Measurements from ENCODE around the gene CYREN. TPM values are rescaled to one million over a fixed set of nuclear protein-coding genes. Genes with fewer than 3 reads are reported as not detected.

Gene CYREN
- total and polyA plus RNA-seq, 7 donors = 20.6 to 61.2 (median 28.1) TPM

GRCh38 chr7:135197906-135198655 is 27.6 kb upstream of the CYREN start:
- Histone ChIP-seq H3K4me3 (no peak overlapping the region), H3K9me3 (no peaks in the 10 kb centered on the region), H3K4me1 (peaks cover 6% of the 10 kb centered on the region), H3K27ac (no peak overlapping the region), H3K27me3 (ENCODE audit: insufficient read depth in 3 of 3, low read length in 2 of 3) (no peaks in the 10 kb centered on the region), H3K36me3 (ENCODE audit: insufficient read depth in 1 of 2, low read depth in 1 of 2) (peaks cover 10 to 99% of the 10 kb centered on the region in 2 donors)
- WGBS, 3 donors = 90 to 94% (median 93%) methylated on average over 15 of the region's 15 CpGs
- intact Hi-C loops (cut with DNase I) = no loop called here
- ATAC-seq = no peak
- no peak for DNase-seq
- TF ChIP-seq CTCF (IDR thresholded peaks at IDR 0.05) = no peak

GRCh38 chr7:135197343-135197742 is 26.8 kb upstream of the CYREN start:
- intact Hi-C loops (cut with DNase I) = no loop called here
- H3K27me3 ChIP-seq (ENCODE audit: insufficient read depth in 3 of 3, low read length in 2 of 3) = no peaks in the 10 kb centered on the region
- peaks cover 6% of the 10 kb centered on the region for H3K4me1 ChIP-seq
- H3K27ac ChIP-seq = no peak overlapping the region
- DNase-seq (no peak), ATAC-seq (no peak)
- no peak overlapping the region for H3K4me3 ChIP-seq
- H3K36me3 ChIP-seq (ENCODE audit: insufficient read depth in 1 of 2, low read depth in 1 of 2) = peaks cover 10 to 99% of the 10 kb centered on the region in 2 donors
- no peaks in the 10 kb centered on the region for H3K9me3 ChIP-seq
- no peak for TF ChIP-seq CTCF (IDR thresholded peaks at IDR 0.05)
- WGBS, 3 donors = 81 to 89% (median 84%) methylated on average over 2 of the region's 2 CpGs

- TF ChIP-seq CTCF (IDR thresholded peaks at IDR 0.05) = no peak
- Histone ChIP-seq H3K27me3 (ENCODE audit: insufficient read depth in 3 of 3, low read length in 2 of 3) (no peaks in the 10 kb centered on the region), H3K4me1 (peaks cover 5% of the 10 kb centered on the region), H3K4me3 (no peak overlapping the region), H3K36me3 (ENCODE audit: insufficient read depth in 1 of 2, low read depth in 1 of 2) (peaks cover 10 to 99% of the 10 kb centered on the region in 2 donors), H3K9me3 (no peaks in the 10 kb centered on the region), H3K27ac (no peak overlapping the region)
- 92 to 94% (median 93%) methylated on average over 14 of the region's 14 CpGs for WGBS, 3 donors
- DNase-seq = no peak
- intact Hi-C loops (cut with DNase I) = no loop called here
- peak in 1 of 4 donors; percentile 9 for ATAC-seq
These were observed 25.6 kb upstream of the CYREN start for GRCh38 chr7:135195968-135196629.

- H3K27ac ChIP-seq = no peak overlapping the region
- TF ChIP-seq CTCF (IDR thresholded peaks at IDR 0.05) = no peak
- no peak overlapping the region for H3K4me3 ChIP-seq
- 83 to 87% (median 85%) methylated on average over 4 of the region's 4 CpGs for WGBS, 3 donors
- intact Hi-C loops (cut with DNase I) = no loop called here
- no peaks in the 10 kb centered on the region for H3K4me1 ChIP-seq
- no peaks in the 10 kb centered on the region for H3K27me3 ChIP-seq (ENCODE audit: insufficient read depth in 3 of 3, low read length in 2 of 3)
- no peaks in the 10 kb centered on the region for H3K9me3 ChIP-seq
- H3K36me3 ChIP-seq (ENCODE audit: insufficient read depth in 1 of 2, low read depth in 1 of 2) = peaks cover 10 to 100% of the 10 kb centered on the region in 2 donors
- DNase-seq (no peak), ATAC-seq (no peak)
These were observed 24.6 kb upstream of the CYREN start for GRCh38 chr7:135195156-135195555.

Data from psoas muscle (tissue), 8 donors.